ENCODE measurements around the gene CARD14.
"Not testable (repeated sequence)": the region's sequence is repeated elsewhere in the genome, so short reads cannot be mapped to it uniquely, and the experiment has no call there.

Gene CARD14

GRCh38 chr17:80251966-80252365 lies 82.1 kb downstream of the CARD14 start:
- no peak for DNase-seq (ENCODE audit: low spot score)

- no peak for DNase-seq (ENCODE audit: low spot score)
Measured at GRCh38 chr17:80252871-80253270, 83.0 kb downstream of the CARD14 start.

DNA sequence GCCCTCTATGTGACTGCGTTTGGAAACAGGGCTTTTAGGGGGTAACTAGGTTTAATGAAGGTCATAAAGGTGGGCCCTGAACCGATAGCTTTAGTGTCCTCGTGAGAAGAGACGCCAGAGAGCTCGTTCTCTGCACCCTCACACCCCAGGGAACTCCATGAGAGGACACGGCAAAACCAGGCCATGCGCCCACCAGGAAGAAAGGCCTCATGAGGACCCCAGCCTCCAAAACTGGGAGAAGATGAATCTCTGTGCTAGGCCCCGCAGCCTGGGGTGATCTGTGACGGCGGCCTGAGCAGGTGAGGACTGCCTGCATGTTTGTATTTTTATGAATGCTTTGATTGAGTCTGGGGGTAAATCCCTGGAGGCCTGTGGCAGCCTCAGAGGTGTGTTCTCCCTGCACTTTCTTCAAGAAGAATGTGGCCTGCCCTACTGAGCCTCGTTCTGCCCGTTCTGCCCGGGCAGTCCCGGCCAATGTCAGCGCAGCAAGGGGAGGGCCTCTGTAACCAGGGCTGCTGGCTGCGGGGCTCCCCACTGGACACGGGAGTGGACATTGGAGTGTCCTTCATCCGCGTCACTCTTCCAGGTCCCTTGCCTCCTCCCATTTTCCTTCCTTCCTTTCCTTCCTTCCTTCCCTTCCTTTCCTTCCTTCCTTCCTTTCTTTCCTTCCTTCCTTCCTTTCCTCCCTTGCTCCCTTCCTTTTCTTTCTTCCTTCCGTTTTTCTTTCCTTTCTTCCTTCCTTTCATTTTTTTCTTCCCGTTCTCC lies 84.0 kb downstream of the CARD14 start:
- no peak for DNase-seq (ENCODE audit: low spot score)

- no peak for DNase-seq (ENCODE audit: low spot score)
Measured at GRCh38 chr17:80254396-80255251, 84.8 kb downstream of the CARD14 start.

GRCh38 chr17:80256034-80256350 lies 86.2 kb downstream of the CARD14 start:
- DNase-seq (ENCODE audit: low spot score) = no peak

GRCh38 chr17:80257716-80258213 lies 87.9 kb downstream of the CARD14 start:
- no peak for DNase-seq (ENCODE audit: low spot score)

- DNase-seq (ENCODE audit: low spot score) = not testable (repeated sequence)
Measured at GRCh38 chr17:80258296-80258695, 88.5 kb downstream of the CARD14 start.

All from globus pallidus (tissue), 1 donor.